NCI-H82 (cell line): ENCODE data around the gene GPD2.
"Not testable (repeated sequence)": the region's sequence is repeated elsewhere in the genome, so short reads cannot be mapped to it uniquely, and the experiment has no call there.

Experiments
- DNase-seq: peaks from one replicate; lab custom pipeline; 2025; lab: John Stamatoyannopoulos, UW

The GPD2 gene

DNA sequence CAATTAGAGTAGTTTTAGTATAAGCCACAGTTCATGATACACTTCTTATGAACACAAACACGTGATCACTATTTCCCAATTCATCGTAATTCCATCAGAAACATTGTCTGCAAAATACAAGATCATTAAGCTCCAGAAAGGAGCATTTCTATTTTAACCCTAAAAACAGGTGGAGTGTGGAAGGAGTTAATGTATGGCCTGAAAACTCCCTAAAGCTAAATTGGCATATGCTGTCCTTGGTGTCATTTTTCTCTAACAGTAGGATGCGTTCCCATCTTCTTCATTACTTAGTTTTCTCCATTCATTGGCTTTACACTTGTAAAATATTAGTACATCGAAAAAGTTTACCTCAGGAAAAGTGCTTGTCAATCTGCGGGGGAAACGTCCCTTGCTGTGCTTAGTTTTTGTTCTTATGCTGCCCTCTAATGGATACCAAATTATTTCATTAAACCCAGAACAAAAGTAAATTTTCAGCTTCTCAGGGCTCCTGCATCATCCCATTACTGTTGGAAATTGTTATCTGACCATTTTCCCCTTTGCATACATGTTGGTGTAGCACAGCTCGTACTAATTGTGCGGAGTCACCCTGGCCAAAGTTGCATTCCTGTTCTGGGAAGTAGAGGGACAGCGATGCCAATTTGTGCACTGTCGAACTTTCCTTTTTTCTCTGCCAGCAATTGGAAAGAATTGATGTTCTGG, 153.4 kb downstream of the GPD2 start:
- DNase-seq, result peak; percentile 76

DNA sequence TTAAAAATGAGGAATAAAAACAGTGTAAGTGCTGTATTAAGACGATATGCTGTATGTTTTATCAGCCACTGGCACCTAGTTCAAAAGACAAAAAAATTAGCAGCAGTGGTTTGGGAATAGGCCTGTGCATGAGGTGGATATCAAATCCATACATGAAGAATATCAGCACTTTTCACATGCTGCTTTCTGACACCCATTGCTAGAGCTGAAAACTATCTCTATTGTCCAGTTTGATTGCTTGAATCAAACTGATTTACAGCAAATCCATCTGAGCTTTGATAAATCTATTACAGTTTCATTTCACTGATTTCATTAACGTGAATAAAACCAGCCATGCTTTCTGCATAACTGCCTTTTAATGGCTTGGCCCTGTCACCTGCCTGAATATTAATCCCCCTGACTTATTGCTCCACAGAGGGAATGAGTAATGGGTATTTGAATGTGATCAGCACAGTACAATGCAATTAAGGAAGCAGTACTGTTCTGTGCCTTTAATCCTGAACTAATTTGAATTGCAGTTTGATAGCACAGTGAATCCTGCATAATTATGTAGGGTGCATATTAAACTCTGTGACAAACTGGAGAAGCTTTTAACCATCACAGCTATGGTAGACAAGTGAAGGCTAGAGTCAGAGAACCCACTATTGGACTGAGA, 154.0 kb downstream of the GPD2 start:
- DNase-seq, result peak; percentile 88

DNA sequence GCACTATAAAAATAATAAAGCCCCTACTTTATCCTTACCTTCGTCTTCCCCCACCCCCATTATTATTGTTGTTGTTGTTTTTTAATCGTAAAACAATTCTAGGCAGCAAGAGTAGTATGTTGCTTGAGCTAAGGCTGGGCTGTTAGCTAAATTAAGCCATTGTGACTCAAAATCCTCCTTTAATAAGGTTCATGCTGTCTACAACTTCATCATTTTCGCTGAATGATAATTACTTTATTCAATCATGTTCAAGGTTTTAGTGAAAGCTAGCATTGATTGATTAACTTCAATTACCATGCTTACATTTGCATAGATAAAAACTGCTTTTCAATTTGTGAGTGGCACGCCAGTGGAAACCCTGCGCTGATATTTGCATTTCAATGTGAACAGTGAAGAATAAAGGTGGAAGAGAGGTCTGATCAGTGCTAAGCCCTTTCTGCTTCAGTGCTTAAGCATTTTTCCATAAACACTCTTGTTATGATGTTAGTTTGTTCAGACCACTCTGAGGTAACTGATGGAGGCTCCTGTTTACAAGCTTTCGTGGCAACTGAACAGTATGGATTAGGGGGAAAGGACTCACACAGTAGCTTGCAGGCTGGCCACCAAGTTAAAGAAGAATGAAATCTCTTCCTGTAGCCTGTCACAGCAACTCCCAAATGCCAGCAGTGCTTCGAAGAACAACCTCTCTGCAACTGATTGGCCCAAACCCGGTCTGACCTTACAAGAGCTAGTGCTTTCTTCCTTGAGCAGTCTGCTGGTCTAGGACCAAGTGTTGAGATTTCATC, 156.8 kb downstream of the GPD2 start:
- DNase-seq, result peak; percentile 17

DNA sequence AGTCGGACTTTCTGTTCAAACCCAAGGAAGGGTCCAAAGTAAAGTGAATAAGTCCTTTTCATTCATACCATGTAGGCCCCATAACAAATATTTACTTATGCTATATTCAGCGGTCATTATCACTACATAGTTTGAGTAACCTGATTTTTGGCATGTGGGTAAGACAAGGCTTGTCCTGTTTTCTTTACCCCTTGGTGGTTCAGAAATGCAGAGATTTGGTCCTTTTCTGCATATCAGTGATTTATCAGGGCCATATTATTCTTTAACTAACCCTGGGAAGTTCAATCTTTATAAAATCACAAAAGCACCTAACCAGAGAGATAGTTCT, 157.4 kb downstream of the GPD2 start:
- no peak for DNase-seq

DNA sequence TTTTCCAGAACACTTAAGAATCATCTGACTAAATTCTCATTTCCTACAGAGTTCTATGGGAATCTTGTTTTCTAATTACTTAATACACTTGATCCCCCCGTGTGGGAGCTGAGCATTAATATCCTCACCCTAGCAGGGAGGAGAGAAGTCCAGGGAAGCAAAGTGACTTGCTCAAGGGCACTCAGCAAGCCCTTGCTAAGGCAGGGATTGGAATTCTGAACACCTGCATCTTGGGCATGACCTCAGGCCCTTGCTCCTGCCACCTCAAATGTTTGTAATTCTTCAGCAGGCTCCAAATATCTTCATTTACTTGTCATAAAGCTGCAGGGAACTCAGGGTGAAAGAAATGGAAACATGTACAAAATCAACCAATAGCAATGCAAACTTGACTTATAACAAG, 162.4 kb downstream of the GPD2 start:
- peak; percentile 15 for DNase-seq

DNA sequence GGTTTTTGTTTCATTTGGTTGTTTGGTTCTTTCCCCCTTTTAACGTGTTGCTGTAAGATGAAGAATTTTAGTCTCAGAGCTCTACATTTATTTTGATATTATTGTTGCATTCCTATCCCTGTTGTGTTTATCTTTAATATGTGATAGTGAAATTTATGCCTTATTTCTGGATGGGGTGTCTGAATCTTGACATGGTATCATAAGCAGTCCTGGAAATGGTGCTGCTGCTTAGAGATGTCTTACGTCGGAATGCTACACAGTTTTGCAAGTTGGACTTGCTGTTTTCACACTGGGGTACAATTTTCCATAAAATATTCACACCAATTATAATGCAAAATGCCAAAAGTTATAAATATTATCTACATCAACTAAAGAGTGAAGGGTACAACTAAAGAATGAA, 164.0 kb downstream of the GPD2 start:
- no peak for DNase-seq

DNA sequence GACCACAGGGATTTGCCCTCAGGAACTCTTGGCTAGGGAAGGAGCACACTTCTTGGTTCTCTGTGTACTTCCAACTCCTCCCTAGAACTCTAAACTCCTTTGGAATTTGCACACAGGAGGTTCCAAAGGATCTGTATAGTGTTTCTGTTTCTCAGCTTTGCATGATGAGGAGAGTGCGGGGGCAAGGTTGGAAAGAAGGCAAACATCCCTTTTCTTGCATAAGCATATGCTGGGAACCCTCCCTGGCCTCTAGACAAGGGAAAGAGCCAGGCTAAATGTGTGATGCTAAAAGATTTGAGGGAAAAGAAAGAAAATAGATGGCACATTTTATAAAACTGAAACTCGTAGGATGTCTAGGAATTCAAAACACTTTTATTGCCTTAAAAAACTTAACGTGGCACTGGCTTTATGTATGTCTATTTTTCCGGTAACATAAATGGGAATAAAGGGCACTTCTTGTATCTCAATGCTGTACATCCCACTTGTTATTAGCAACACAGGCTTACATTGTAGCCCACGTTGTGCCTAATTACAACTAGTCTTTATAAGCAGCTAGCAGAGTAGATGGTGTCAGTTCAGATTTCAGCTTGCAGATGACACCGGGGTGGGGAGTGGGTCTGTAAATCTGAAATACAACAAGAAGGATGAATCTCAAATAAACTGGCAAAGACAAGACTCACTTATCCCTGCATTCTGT, 165.8 kb downstream of the GPD2 start:
- no peak for DNase-seq

DNA sequence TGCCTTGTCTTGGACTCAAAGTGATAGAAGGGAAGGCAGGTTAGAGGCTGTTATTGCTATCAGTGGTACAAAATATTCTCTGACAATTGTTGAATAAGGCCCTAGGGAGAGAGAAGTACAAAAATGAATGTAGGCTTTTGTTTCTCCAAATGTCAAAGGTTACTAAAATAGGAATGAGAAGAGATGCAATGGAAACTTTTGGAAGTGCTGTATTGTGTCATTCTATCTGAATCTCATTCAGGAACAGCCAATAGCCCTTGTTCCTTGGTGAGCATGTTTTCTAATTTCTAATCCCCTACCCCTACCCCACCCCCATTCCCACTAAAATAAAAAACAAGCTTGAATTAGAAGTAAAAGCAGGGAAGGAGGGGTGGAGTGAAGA, 166.4 kb downstream of the GPD2 start:
- DNase-seq, result no peak

DNA sequence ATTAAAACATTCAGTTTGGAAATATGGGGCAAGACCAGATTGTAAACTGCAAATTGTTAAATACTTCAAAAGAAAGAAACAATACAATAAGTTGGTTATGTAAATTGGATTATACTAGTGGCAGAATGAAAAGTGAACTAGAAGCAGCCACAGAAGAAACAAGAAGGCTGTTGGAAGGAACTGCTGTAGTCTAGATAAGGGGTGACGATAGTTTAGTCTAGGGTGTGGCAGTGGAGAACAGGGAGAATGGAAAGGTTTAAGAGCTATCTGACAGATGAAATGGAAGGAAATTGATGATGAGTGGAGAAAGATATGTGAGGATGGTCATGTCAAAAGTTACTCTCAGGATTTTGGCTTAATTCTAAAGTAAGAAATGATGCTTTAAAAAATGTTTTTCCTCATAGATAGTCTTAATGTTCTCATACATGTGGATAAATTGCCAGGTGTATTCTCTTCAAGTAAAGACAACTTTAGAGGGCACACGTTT, 179.7 kb downstream of the GPD2 start:
- DNase-seq, result no peak

DNA sequence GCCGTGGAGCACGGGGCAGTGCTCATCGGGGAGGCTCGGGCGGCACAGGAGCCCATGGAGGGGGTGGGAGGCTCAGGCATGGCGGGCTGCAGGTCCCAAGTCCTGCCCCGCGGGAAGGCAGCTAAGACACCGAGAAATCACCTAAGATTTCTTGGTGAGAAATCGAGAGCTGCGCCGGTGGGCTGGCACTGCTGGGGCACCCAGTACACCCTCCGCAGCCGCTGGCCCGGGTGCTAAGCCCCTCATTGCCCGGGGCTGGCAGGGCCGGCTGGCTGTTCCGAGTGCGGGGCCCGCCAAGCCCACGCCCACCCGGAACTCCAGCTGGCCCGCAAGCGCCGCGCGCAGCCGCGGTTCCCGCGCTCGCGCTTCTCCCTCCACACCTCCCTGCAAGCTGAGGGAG, 181.9 kb downstream of the GPD2 start:
- not testable (repeated sequence) for DNase-seq

DNA sequence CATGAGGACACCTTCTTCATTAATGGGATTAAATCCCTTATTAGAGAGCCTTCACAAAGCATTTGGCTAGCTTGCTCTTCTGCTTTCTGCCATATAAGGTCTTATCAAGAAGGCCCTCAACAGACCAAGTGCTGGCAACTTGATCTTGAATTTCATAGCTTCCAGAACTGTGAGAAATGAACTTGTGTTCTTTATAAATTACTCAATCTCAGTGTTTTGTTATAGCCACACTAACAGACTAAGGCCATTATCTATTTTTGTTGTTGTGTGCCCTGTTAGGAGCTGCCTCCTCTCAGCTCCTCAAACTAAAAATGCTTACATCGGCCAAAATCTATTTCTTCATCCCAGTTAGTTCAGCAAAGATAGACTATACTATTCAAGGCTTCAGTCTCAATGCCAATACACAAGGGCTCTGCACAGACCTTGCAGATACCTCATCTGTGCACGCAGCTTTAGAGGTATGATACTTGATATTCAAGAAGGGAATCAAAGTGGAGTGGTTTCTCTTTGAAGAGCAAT, 182.9 kb downstream of the GPD2 start:
- peak; percentile 60 for DNase-seq

DNA sequence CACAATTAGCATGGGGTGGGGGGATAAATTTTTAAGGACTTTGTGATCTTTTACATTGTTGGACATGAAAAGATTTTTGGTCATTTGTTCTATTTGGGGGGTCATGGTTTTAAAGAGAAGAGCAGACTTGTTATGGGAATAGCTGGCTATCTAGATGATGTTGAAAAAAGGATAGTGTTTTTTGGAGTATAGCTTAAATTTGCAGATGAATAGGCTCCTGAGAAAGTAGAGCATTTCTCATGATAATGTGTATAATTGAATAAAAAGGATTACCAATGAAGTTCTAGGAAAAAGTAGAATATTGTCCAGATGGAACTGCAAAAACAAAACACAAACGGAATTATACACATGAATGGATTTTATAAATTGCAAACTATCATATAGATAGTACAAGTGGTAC, 186.3 kb downstream of the GPD2 start:
- no peak for DNase-seq

DNA sequence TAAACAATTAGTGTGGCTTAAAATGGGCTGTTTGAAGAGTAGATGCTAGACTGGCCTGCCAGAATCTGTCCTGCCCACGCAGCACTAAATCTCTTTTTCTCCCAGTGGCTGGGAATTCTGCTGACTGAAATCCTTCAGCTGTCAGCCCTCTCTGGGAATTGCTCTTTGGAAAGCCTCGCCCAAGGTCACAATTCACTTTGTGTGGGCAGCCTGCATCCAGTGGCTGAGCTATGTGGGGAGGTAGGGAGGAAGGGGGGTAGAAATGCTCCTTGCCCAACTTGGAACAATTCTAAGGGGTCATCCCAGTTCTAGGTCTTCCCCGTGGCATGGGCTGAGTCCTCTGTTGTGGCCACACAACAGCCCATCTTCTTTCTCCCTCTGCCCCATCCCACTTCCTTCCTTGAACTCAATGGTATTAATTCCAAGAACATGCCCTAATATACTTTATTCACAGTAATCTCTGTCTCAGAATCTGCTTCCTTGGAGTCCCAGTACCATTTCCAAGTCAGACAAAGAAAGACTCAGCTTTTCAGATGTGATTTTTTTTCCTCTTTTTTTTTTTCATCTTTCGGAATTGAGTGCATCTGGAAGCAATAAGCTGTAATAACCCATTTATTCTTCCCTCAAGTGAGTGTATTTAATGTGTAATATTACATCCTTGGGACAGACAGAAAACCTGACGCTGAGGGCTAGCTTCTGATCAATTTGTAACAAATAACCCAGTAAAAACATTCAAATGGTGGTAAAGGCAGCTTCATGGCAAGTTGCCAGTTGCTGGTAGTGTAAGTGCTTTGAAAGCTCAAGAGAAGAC, 189.4 kb downstream of the GPD2 start:
- DNase-seq, result no peak

DNA sequence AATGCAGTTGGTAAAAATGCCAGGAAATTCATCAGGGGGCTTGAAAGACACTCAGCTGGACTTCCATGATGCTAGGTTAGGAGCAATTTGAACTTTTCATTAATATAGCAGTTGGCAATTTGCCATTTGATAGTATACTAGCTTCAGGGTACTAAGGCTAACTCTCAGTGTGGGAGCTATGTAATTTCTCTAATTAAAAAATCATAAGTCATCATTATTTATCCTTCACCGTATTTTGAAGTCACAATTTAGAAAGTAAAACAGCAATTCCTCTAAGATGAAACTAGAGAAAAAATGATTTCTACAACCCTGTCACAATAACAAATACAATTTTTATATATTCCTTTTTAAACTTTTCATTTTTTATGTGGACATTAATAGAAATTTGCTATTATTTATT, 190.8 kb downstream of the GPD2 start:
- no peak for DNase-seq

DNA sequence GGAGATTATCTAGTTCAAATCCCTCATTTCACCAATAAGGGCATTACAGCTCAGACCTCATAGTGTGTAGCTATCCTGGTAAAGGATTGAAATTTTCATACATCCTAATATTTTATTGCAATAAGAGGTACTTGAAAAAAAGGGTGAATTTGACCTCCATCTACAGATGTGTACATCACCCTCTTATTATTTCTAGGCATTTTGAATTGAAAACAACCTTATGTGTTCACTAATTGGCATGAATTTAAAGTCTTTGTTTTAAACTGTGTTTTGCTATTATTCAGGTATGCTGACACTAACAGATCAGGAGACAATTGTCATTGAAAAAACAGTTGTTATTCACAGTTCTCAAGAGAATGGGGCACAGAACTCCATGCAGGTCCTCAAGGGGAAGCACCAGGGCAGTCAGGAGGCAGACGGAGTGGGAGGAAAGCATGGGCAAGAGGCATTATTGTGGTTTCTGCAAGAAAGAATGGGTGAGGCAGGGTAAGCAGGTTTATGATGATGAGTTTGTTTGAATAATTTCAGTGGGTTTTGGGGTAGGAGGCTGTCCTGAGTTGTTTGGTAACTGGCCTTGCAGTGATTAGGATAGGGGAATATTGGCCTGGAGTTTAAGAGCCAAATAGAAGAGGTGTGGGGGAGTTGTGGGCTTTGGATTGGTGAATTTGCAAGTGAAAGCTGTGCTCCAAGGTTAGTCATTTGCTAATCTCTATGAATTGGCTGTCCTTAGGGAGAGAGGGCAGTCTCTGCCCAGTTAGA, 194.6 kb downstream of the GPD2 start:
- peak; percentile 67 for DNase-seq

DNA sequence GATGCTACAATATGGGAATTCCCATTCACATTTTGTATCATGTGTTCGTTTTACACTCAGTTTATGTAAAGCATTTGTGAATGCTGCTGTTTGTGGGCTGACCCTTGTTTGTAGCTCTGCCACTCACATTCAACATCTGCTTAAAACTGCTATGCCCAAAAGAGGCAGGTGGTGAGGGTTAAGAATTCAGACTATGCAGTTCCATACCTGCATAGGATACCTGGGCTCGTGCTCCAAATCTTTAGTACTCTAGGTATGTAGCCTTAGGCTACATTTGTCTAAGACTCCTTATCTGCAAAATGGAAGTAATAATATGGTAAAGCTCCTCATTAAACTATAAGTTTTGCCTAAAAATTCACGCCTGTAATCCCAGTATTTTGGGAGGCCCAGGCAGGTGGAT, 199.5 kb downstream of the GPD2 start:
- DNase-seq, result no peak
